Stimulated activated CD8-positive, alpha-beta memory T cell treated with anti-CD3 and anti-CD28 coated beads, Interleukin-15, amount 100 ng/mL, for 48 hours (primary cell): ENCODE data around the gene PARD3B.

Experiments
- DNase-seq, 2 donors: peaks; one replicate each; pipeline ENCODE4 v3.0.0-alpha.2; 2020; ENCODE audit warnings: low read depth in 2 of 2

The PARD3B gene

DNA sequence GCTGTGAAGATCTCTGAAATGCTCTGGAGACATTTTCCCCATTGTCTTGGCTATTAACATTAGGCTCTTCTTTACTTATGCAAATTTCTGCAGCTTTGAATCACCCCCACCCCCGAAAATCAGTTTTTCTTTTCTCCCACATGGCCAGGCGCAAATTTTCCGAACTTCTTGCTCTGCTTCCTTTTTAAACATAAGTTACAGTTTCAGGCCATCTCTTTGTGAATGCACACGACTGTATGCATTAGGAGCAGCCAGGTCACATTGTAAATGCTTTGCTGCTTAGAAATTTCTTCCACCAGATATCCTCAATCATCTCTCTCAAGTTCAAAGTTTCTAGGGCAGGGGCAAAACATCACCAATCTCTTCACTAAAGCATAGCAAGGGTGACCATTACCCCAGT, 106.8 kb downstream of the PARD3B start:
- DNase-seq = no peak

GRCh38 chr2:204654669-204655068, 109.4 kb downstream of the PARD3B start:
- no peak for DNase-seq

DNA sequence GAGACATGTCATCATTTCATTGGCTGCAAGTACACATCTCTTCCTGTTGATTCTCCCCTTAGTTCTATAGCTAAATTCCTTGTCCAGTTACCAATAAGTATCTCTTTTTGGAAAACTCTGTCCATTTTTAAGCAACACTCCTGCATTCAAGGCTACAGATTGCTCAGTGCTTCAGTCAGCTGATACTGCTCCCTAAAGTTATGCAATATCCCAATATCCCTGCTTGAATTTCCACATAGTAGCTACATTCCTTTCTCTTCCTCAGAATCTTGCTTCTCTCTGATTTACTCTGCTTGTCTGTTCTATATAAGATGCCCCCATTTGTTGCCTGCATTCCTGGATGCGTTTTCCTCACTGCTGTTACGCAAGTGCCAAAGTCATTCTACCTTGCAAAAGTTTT, 109.8 kb downstream of the PARD3B start:
- DNase-seq = no peak

GRCh38 chr2:204655626-204656025, 110.4 kb downstream of the PARD3B start:
- no peak for DNase-seq

- no peak for DNase-seq
Observed at GRCh38 chr2:204657024-204657423, 111.7 kb downstream of the PARD3B start.

DNA sequence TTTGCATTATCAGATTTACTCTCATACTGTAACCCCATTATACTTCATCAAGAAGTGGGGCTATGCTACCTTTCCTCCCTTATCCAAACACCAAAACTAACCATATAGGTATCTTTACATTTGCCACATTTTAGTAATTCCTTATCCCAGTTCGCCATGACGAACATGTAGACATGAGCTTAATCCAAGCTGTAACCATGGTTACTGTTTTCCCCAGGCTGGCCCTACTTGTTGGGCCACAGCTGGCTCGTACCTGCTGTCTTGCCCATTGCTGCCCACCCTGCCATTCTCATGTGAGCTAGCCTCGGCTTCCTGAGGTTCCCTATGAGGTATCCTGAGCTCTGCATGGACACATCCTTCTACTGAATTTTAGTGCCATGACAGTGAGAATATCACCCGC, 117.7 kb downstream of the PARD3B start:
- DNase-seq = no peak

- no peak for DNase-seq
Observed at GRCh38 chr2:204663816-204664425, 118.6 kb downstream of the PARD3B start.

- DNase-seq = no peak
Observed at GRCh38 chr2:204664708-204665121, 119.4 kb downstream of the PARD3B start.

GRCh38 chr2:204665207-204665606, 119.9 kb downstream of the PARD3B start:
- DNase-seq = no peak

- DNase-seq = no peak
Observed at GRCh38 chr2:204665771-204666170, 120.5 kb downstream of the PARD3B start.

GRCh38 chr2:204667990-204668389, 122.7 kb downstream of the PARD3B start:
- DNase-seq = no peak

- DNase-seq = no peak
Observed at GRCh38 chr2:204669382-204669781, 124.1 kb downstream of the PARD3B start.

DNA sequence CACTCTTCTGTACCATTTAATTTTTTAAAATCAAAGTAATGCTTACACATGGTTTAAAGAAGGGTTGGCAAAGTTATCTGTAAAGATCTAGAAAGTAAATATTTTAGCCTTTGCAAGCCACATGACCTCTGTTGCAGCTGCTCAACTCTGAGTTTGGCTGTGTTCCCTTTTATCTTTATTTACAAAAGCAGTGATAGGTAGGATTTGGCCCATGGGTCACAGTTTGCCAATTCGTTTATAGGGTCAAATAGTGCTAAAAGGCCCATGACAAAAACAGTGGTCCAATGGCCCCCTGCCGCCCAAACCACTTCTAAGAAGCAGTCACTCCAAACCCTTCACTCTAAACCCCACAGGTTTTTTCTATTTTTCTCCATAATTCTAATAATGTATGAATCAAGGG, 124.8 kb downstream of the PARD3B start:
- DNase-seq = no peak

DNA sequence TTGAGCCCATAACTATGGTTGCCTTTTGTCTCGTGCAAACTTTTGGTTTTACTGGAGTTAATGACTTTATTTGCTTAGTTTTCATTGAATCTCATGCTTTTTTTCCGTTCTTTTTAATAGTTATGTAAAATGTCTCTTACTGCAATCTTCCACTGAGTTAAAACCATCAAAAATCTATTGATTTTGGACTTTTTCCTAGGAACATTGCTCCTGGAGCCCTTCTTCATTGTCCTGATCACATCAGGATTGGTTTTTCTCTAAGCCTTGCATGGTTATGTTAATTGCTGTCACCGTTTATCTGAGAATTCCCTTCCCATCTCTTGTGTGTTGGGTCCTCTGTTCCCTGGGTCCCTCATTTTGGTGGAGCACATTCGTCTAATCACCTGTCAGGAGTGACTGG, 125.5 kb downstream of the PARD3B start:
- no peak for DNase-seq

DNA sequence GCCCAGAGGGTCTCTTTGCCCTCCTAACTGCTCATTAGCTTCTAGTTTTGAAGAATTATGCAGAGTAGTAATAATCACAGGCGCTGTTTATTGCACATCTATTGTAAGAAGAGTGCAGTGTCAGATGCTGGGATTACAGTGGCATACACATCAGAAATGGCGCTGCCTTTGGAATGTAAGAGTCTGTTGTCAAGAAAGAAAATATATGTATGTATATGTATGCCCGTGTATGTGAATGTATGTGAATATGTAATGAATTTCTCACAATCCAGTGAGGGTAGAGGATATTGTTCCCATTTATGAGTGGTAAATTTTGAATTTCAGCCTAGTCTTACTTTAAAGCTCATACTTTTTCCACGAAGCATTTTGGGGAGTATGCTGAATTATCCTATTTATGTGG, 127.5 kb downstream of the PARD3B start:
- no peak for DNase-seq

GRCh38 chr2:204673877-204674276, 128.6 kb downstream of the PARD3B start:
- no peak for DNase-seq

DNA sequence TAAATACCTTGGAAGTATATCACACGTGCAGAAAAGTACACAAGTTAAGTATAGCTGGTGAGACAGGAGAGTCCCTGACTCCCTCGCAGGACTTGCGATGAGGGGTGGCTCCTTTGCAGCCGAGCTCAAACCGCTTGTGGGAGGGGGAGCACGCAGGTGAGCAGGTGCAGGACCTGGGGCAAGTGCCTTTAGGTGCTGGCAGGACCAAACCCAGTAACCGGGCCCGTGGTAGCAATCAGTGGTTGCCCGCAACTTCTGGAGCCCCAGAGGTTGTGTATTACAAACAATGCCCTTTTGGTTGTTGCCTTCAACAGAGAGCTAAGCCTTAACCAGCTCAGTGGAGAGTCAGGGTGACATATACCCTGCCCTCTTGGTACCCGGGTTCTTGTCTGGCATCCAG, 132.8 kb downstream of the PARD3B start:
- DNase-seq = no peak

DNA sequence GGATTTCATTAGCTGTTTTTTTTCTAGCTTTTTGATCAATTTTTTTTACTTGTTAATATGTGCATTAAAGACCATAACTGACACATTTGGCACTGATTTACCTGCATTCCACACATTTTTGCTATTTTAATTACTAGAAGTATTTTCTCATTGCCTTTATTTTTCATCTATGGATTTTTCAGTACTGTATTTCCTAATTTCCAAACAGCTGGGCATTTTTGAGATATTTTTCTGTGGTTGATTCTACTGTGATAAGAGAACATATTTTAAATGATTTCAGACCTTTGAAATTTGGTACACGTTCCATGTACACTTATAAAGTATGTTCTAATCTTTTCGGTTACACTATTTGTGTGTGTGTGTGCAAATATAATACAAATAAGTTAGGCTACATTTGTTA, 135.3 kb downstream of the PARD3B start:
- no peak for DNase-seq

DNA sequence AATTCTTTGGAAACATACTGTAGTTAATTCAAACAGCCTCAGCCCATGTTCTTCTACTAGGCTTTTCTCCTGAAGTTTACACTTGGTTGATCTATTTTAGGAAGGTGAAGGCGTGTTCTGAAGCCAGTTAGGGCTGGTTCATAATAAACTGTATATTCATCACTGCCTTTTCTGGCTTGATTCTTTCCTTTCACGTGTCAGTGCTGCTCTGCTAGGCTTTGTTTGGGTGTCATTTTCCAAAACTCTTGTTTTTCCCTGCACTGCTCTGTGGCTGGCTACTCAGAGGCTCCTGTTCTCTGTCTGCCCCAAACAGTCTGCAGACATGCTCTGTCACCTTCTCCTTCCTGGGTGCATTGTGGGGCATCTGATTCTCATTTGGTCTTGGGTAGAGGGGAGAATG, 136.1 kb downstream of the PARD3B start:
- no peak for DNase-seq

GRCh38 chr2:204683384-204683783, 138.1 kb downstream of the PARD3B start:
- no peak for DNase-seq

- DNase-seq = no peak
Observed at GRCh38 chr2:204686406-204686805, 141.1 kb downstream of the PARD3B start.

DNA sequence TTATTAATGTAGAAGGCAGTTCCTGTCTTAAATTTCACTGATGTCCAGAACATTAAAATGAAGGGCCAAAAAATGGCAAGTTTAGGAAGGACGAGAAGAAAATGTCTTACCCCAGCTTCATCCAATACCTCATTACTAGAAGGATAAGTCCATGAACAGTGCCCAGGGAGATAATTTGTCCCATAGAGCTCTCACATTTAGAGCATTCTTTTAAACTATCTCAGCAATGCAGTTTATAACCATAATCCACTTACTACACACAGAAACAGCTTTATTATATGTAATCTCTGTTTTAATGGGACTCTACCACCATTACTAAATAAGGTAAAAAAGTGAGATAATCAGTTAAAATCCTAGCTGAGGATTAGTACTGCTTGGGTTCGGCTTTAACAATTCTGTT, 142.5 kb downstream of the PARD3B start:
- DNase-seq = no peak

DNA sequence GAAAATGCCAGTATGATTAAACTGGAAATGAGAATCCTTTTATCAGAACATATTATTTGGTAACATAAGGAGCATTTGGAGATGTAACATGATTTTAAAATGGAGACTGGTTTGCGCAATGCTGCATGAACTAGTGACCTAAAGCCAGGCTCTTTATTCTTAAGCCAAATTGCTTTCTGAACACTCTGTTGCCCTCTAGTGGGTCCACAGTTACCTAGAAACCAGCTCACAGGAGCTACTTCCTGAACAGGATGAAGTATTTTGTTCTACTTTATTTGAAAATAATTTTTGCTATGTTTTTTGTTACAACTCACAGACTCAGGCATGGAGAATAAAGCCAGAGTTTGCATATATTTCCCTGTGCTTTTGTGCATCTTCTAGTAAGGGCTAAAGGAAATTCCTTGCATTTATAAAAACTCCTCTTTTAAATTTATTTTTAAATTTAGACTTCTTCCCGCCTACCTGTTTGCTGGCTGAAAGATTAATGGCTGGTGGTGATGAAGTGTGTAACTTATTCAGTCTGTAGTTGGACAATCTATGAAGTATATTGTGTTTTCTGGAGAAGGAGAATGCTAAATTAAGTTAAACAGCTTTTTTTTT, 146.7 kb downstream of the PARD3B start:
- no peak for DNase-seq

GRCh38 chr2:204692790-204693189, 147.5 kb downstream of the PARD3B start:
- DNase-seq = no peak
